Lower leg skin (tissue), 4 donors: ENCODE measurements around the gene ZMYM4. TPM values are rescaled to one million over a fixed set of nuclear protein-coding genes. Genes with fewer than 3 reads are reported as not detected.
A peak's percentile ranks its signal among the peaks of the same experiment; 100 is the strongest.

Experiments used
- DNase-seq, 2 donors: peaks; one replicate each; pipeline ENCODE4 v3.0.0-alpha.2; 2019; ENCODE audit warnings: low spot score in 2 of 2
- H3K4me3 ChIP-seq: fragments of 200-600 bp; sonication (generic); 2 replicates; pipeline ENCODE4 v1.5.1; 2017; ENCODE audit warnings: mild to moderate bottlenecking, low read depth; ENCODE audit not compliant: poor library complexity, severe bottlenecking
- POLR2A ChIP-seq, 2 donors: fragments of 450-650 bp; IDR thresholded peaks; one replicate each; pipeline ENCODE4 v1.6.1; 2016 to 2017; ENCODE audit warnings: antibody characterized with exemption in 2 of 2, mild to moderate bottlenecking in 1 of 2, moderate library complexity in 1 of 2
- WGBS, 2 donors: methylation state at CpG; one replicate each; pipeline ENCODE4 v1.1.5; 2018; 5-methylcytosine and 5-hydroxymethylcytosine counted together
- intact Hi-C: fragments of 100-400 bp; cut with DNase I; formaldehyde crosslinking; loops from one replicate; pipeline ENCODE4 v1.15.0; 2023; ENCODE audit warnings: low total_unique reads
- total RNA-seq, 4 donors: library from RNA; depleted of rRNA; stranded (reverse); fragments of >200 nt; gene quantifications; one replicate each; pipeline ENCODE4 v1.1.0, GENCODE V29; 2016
- TF ChIP-seq, protein P1 (sequence below), 3 donors: fragments of 450-650 bp; IDR thresholded peaks; one replicate each; pipeline ENCODE4 v1.5.1; 2016; ENCODE audit warnings: antibody characterized with exemption in 3 of 3, mild to moderate bottlenecking in 3 of 3, moderate library complexity in 2 of 3

ZMYM4 gene
- total RNA-seq, 4 donors from 2014 or later, result 12.7 to 20.0 (median 19.3) TPM

- WGBS, 2 donors, result 78 to 83% methylated on average over 5 of the region's 5 CpGs
- H3K4me3 ChIP-seq, result no peak overlapping the region
- no peak for DNase-seq
- TF ChIP-seq, protein P1, sequence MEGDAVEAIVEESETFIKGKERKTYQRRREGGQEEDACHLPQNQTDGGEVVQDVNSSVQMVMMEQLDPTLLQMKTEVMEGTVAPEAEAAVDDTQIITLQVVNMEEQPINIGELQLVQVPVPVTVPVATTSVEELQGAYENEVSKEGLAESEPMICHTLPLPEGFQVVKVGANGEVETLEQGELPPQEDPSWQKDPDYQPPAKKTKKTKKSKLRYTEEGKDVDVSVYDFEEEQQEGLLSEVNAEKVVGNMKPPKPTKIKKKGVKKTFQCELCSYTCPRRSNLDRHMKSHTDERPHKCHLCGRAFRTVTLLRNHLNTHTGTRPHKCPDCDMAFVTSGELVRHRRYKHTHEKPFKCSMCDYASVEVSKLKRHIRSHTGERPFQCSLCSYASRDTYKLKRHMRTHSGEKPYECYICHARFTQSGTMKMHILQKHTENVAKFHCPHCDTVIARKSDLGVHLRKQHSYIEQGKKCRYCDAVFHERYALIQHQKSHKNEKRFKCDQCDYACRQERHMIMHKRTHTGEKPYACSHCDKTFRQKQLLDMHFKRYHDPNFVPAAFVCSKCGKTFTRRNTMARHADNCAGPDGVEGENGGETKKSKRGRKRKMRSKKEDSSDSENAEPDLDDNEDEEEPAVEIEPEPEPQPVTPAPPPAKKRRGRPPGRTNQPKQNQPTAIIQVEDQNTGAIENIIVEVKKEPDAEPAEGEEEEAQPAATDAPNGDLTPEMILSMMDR (IDR thresholded peaks at IDR 0.05), result no peak
- TF ChIP-seq POLR2A (IDR thresholded peaks at IDR 0.05), result no peak
- intact Hi-C loops, result no loop called here
Measured at GRCh38 chr1:35443768-35444518, 175.4 kb downstream of the ZMYM4 start.

GRCh38 chr1:35444519-35444774 lies 175.9 kb downstream of the ZMYM4 start:
- TF ChIP-seq, protein P1 (IDR thresholded peaks at IDR 0.05), result no peak
- no peak for TF ChIP-seq POLR2A (IDR thresholded peaks at IDR 0.05)
- intact Hi-C loops, result no loop called here
- no peak overlapping the region for H3K4me3 ChIP-seq
- DNase-seq, result no peak

- DNase-seq, result no peak
- no peak overlapping the region for H3K4me3 ChIP-seq
- TF ChIP-seq POLR2A (IDR thresholded peaks at IDR 0.05), result no peak
- TF ChIP-seq, protein P1 (IDR thresholded peaks at IDR 0.05), result no peak
- intact Hi-C loops, result no loop called here
Measured at GRCh38 chr1:35447278-35447677, 178.8 kb downstream of the ZMYM4 start.

DNA sequence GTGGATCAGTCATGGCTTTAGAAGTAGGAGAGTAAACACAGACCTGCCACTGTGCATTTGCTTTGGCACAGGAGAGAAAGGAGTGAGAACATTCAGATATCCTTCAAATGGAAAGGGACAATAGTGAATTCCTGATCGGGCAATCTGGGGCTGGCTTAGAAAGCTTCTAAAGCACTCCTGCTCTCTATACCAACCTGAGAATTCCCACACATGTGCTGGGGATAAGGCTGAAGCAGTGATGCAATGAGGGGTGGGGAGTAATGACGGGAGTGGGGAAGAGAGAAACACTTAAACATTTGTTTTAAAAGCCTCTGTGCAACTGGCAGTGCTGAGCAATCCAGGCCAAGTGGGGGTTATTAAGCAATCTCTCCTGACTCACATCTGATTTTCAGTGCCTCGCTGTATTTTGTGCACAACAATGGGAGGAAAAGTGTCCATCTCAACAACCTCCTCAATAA lies 179.9 kb downstream of the ZMYM4 start:
- DNase-seq, result peak in 1 of 2 donors; percentile 38
- intact Hi-C loops, result loop anchor here (2.0 kb wide), 1 partner anchor 114 kb away; no protein-coding TSS in a partner anchor
- no peak overlapping the region for H3K4me3 ChIP-seq
- 59 to 76% methylated on average over 3 of the region's 3 CpGs for WGBS, 2 donors
- no peak for TF ChIP-seq POLR2A (IDR thresholded peaks at IDR 0.05)
- TF ChIP-seq, protein P1 (IDR thresholded peaks at IDR 0.05), result no peak

GRCh38 chr1:35449334-35450008 lies 181.0 kb downstream of the ZMYM4 start:
- no peak for DNase-seq
- TF ChIP-seq, protein P1 (IDR thresholded peaks at IDR 0.05), result no peak
- TF ChIP-seq POLR2A (IDR thresholded peaks at IDR 0.05), result no peak
- 89 to 92% methylated on average over 7 of the region's 7 CpGs for WGBS, 2 donors
- intact Hi-C loops, result loop anchor here (2.0 kb wide), 1 partner anchor 113 kb away; no protein-coding TSS in a partner anchor
- no peak overlapping the region for H3K4me3 ChIP-seq
